Peyer's patch (tissue), 4 donors: ENCODE measurements around the gene MAG. TPM values are rescaled to one million over a fixed set of nuclear protein-coding genes. Genes with fewer than 3 reads are reported as not detected.

Experiments
- DNase-seq, 3 donors: peaks; one replicate each; pipeline ENCODE4 v3.0.0-alpha.2; 2017 to 2019
- H3K27ac ChIP-seq, 4 donors: fragments of 200-600 bp; sonication (generic); one replicate each; pipeline ENCODE4 v1.5.1; 2016 to 2019
- H3K27me3 ChIP-seq, 2 donors: fragments of 200-600 bp; sonication (generic); one replicate each; pipeline ENCODE4 v1.5.1; 2019
- H3K36me3 ChIP-seq, 3 donors: fragments of 200-600 bp; sonication (generic); one replicate each; pipeline ENCODE4 v1.5.1; 2016 to 2019
- H3K4me1 ChIP-seq, 4 donors: fragments of 200-600 bp; sonication (generic); one replicate each; pipeline ENCODE4 v1.5.1; 2016 to 2019
- H3K4me3 ChIP-seq, 4 donors: fragments of 200-600 bp; sonication (generic); 1 replicate in 3 of 4; 2 replicates in 1 of 4; pipeline ENCODE4 v1.5.1; 2016 to 2019; ENCODE audit warnings: mild to moderate bottlenecking in 1 of 4
- H3K9me3 ChIP-seq, 4 donors: fragments of 200-600 bp; sonication (generic); one replicate each; pipeline ENCODE4 v1.5.1; 2016 to 2019; ENCODE audit warnings: mild to moderate bottlenecking in 1 of 4
- CTCF ChIP-seq, 6 experiments: fragments of 450-650 bp in 4 of 6; fragments of 200-600 bp in 2 of 6; sonication (generic) in 1 of 6; IDR thresholded peaks; one replicate each; pipeline ENCODE4 v1.5.1; 2017 to 2019; ENCODE audit warnings: antibody characterized with exemption in 6 of 6, mild to moderate bottlenecking in 3 of 6, moderate library complexity in 1 of 6
- POLR2A ChIP-seq, 2 donors: fragments of 450-650 bp; IDR thresholded peaks; one replicate each; pipeline ENCODE4 v1.5.1; 2017; ENCODE audit warnings: antibody characterized with exemption in 2 of 2, mild to moderate bottlenecking in 2 of 2, moderate library complexity in 2 of 2
- total RNA-seq, 4 donors: library from RNA; depleted of rRNA; stranded (reverse); fragments of >200 nt; gene quantifications; one replicate each; pipeline ENCODE4 v1.1.0, GENCODE V29; 2016

MAG gene
- total RNA-seq, 4 donors from 2014 or later = 3.8 TPM; not detected in 3

GRCh38 chr19:35314031-35314430, 22.1 kb downstream of the MAG start:
- TF ChIP-seq POLR2A (IDR thresholded peaks at IDR 0.05) (no peak), CTCF (IDR thresholded peaks at IDR 0.05) (no peak)
- H3K36me3 ChIP-seq = no peaks in the 10 kb centered on the region
- H3K4me1 ChIP-seq = peaks cover 0 to 8% (median under 1%) of the 10 kb centered on the region in 4 donors
- no peak for DNase-seq
- H3K27ac ChIP-seq = no peak overlapping the region
- H3K4me3 ChIP-seq = no peak overlapping the region
- no peaks in the 10 kb centered on the region for H3K9me3 ChIP-seq
- no peaks in the 10 kb centered on the region for H3K27me3 ChIP-seq

DNA sequence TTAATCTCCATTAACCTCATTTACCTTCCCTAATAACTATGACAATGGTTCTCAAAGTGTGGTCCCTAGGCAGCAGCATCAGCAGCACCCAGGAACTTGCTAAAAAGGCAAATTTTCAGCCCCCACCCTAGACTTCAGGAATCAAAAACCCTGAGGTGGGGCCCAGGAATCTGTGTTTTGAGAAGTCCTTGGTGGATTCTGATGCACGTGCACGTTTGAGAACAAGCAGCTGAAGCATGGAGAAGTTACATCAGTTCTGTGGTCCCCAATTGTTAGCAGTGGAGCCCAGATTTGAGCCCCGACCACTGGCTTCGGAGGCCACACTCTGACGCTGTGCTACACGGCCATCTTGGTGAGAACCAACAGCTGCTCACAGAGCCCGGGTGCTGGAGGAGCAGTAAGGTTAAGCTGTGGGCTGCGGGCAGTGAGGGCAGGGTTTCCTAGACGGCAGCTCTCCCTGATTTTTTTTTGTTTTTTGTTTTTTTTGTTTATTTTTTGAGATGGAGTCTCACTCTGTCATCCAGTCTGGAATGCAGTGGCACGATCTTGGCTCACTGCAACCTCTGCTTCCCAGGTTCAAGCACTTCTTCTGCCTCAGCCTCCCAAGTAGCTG, 23.0 kb downstream of the MAG start:
- peaks cover 0 to 16% (median 4%) of the 10 kb centered on the region in 4 donors for H3K4me1 ChIP-seq
- no peaks in the 10 kb centered on the region for H3K9me3 ChIP-seq
- no peak overlapping the region for H3K27ac ChIP-seq
- H3K4me3 ChIP-seq = no peak overlapping the region
- no peaks in the 10 kb centered on the region for H3K36me3 ChIP-seq
- DNase-seq = no peak
- TF ChIP-seq CTCF (IDR thresholded peaks at IDR 0.05) (no peak), POLR2A (IDR thresholded peaks at IDR 0.05) (no peak)
- no peaks in the 10 kb centered on the region for H3K27me3 ChIP-seq

DNA sequence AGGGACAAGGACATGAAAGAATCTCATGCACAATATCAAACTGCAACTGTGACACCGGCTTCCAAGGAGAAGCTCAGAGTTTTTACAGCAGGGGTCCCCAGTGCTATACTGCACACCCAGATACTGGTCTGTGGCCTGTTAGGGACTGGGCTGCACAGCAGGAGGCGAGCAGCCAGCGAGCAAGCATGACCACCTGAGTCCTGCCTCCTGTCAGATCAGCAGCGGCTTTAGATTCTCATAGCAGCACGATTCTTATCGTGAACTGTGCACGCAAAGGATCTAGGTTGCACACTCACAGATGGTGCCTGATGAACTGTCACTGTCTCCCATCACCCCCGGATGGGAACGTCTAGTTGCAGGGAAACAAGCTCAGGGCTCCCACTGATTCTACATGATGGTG, 23.9 kb downstream of the MAG start:
- peaks cover 0 to 22% (median 4%) of the 10 kb centered on the region in 4 donors for H3K4me1 ChIP-seq
- no peaks in the 10 kb centered on the region for H3K36me3 ChIP-seq
- TF ChIP-seq CTCF (IDR thresholded peaks at IDR 0.05) = no peak
- TF ChIP-seq POLR2A (IDR thresholded peaks at IDR 0.05) = no peak
- no peak for DNase-seq
- no peaks in the 10 kb centered on the region for H3K27me3 ChIP-seq
- no peak overlapping the region for H3K4me3 ChIP-seq
- no peaks in the 10 kb centered on the region for H3K9me3 ChIP-seq
- no peak overlapping the region for H3K27ac ChIP-seq

DNA sequence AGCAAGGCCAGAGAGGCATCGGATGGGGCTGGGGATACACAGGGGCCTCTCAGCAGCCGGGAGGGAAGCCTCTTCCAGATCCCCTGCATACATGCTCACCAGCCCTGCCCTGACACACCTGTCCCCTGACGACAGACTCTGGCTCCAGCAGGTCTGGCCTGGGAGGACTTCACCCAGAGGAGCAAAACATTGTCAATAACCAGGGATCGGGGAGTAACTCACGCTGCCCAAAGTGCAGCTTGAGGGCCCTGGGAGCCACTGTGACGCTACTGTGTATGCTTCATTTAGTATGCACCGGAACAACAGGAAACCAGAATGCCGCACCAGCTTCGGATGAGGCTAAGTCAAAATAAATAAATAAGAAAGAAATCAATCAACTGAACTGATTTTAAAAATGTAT, 24.6 kb downstream of the MAG start:
- H3K27ac ChIP-seq = peak overlapping the region in 2 of 4 donors; percentile 3 to 38
- TF ChIP-seq CTCF (IDR thresholded peaks at IDR 0.05) (no peak), POLR2A (IDR thresholded peaks at IDR 0.05) (no peak)
- peaks cover 0 to 22% (median 4%) of the 10 kb centered on the region in 4 donors for H3K4me1 ChIP-seq
- no peak overlapping the region for H3K4me3 ChIP-seq
- no peaks in the 10 kb centered on the region for H3K36me3 ChIP-seq
- H3K27me3 ChIP-seq = no peaks in the 10 kb centered on the region
- DNase-seq = peak in 2 of 3 donors; percentile 44 to 63
- H3K9me3 ChIP-seq = no peaks in the 10 kb centered on the region

- no peak for TF ChIP-seq CTCF (IDR thresholded peaks at IDR 0.05)
- no peak for TF ChIP-seq POLR2A (IDR thresholded peaks at IDR 0.05)
- no peaks in the 10 kb centered on the region for H3K36me3 ChIP-seq
- DNase-seq = no peak
- no peaks in the 10 kb centered on the region for H3K9me3 ChIP-seq
- H3K27me3 ChIP-seq = no peaks in the 10 kb centered on the region
- no peak overlapping the region for H3K4me3 ChIP-seq
- H3K27ac ChIP-seq = peak overlapping the region in 1 of 4 donors; percentile 27
- peaks cover 0 to 22% (median 4%) of the 10 kb centered on the region in 4 donors for H3K4me1 ChIP-seq
These were observed 25.6 kb downstream of the MAG start for GRCh38 chr19:35317464-35318043.
